Measurements from ENCODE around the gene MYO6. TPM values are rescaled to one million over a fixed set of nuclear protein-coding genes. Genes with fewer than 3 reads are reported as not detected.

The MYO6 gene
- polyA plus RNA-seq, 4 donors = 43.7 to 140 (median 106) TPM

DNA sequence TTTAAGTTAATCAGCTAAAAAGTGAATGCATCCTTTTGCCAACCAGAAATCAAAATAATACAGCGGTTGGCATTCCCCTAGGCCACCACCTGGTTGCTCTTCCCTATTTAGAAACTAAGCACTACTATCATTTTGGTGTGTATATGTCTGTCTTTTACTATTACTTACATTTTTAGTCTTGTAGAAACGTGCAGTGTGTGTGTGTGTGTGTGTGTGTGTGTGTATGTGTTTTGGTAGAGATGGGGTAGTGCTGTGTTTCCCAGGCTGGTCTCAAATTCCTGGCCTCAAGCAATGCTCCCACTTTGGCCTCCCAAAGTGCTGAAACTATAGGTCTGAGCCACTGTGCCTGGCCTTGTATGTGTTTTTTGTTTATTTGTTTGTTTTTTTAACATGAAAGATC, 27.4 kb downstream of the MYO6 start:
- no peak for FAIRE-seq
- Histone ChIP-seq H3K36me3 (ENCODE audit: control insufficient read depth in 3 of 3, insufficient read depth in 2 of 3, low read depth in 1 of 3, low read length in 3 of 3) (peaks cover 0 to 8% (median 0%) of the 10 kb centered on the region in 3 donors), H3K27ac (ENCODE audit: low read depth in 1 of 3, low read length in 2 of 3) (no peak overlapping the region), H3K9me3 (ENCODE audit: control insufficient read depth in 2 of 2, insufficient read depth in 1 of 2, low read depth in 1 of 2, low read length in 1 of 2) (no peaks in the 10 kb centered on the region), H3K4me3 (ENCODE audit: low read depth in 1 of 3, low read length in 3 of 3) (no peak overlapping the region), H3K4me1 (ENCODE audit: control insufficient read depth in 3 of 3, insufficient read depth in 2 of 3, low read depth in 1 of 3, low read length in 2 of 3) (peaks cover 0 to 3% (median 2%) of the 10 kb centered on the region in 3 donors), H3K27me3 (ENCODE audit: control insufficient read depth in 3 of 3, insufficient read depth in 3 of 3, low read length in 3 of 3) (no peaks in the 10 kb centered on the region)
- WGBS, 3 donors = 62 to 78% (median 77%) methylated on average over 2 of the region's 2 CpGs
- DNase-seq = no peak

DNA sequence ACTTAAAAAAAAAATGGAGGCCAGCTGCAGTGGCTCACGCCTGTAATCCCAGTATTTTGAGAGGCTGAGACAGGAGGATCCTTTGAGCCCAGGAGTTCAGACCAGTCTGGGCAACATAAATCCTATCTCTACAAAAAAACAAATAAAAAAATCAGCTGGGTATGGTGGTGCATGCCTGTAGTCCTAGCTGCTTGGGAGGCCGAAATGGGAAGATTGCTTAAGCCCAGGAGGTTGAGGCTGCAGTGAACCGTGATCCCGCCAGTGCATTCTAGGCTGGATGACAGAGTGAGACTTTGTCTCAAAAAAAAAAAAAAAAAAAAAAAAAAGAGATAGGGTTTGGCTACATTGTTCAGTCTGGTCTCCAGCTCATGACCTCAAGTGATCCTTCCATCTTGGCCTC, 29.7 kb downstream of the MYO6 start:
- Histone ChIP-seq H3K27ac (ENCODE audit: low read depth in 1 of 3, low read length in 2 of 3) (no peak overlapping the region), H3K36me3 (ENCODE audit: control insufficient read depth in 3 of 3, insufficient read depth in 2 of 3, low read depth in 1 of 3, low read length in 3 of 3) (peaks cover 0 to 8% (median 0%) of the 10 kb centered on the region in 3 donors), H3K4me3 (ENCODE audit: low read depth in 1 of 3, low read length in 3 of 3) (no peak overlapping the region), H3K4me1 (ENCODE audit: control insufficient read depth in 3 of 3, insufficient read depth in 2 of 3, low read depth in 1 of 3, low read length in 2 of 3) (peaks cover 0 to 3% (median 3%) of the 10 kb centered on the region in 3 donors), H3K27me3 (ENCODE audit: control insufficient read depth in 3 of 3, insufficient read depth in 3 of 3, low read length in 3 of 3) (no peaks in the 10 kb centered on the region), H3K9me3 (ENCODE audit: control insufficient read depth in 2 of 2, insufficient read depth in 1 of 2, low read depth in 1 of 2, low read length in 1 of 2) (no peaks in the 10 kb centered on the region)
- FAIRE-seq (no peak), DNase-seq (no peak)
- 94 to 98% (median 97%) methylated on average over 4 of the region's 4 CpGs for WGBS, 3 donors

DNA sequence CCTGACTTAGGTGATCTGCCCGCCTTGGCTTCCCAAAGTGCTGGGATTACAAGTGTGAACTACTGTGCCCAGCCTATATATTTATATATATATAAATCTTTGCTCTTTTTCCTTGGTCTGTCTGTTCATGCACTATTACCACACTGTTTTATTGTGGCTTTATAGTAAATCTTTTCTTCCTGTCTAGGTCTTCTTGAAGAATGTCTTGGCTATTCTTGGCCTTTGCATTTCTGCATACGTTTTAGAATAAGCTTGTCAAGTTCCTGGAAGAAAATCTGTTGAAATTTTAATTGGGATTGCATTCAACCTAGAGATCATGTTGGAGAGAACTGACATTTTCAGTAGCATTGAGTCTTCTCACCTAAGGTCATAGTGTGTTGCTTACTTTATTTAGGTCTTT, 37.1 kb downstream of the MYO6 start:
- H3K27me3 ChIP-seq (ENCODE audit: control insufficient read depth in 3 of 3, insufficient read depth in 3 of 3, low read length in 3 of 3) = no peaks in the 10 kb centered on the region
- no peak overlapping the region for H3K4me3 ChIP-seq (ENCODE audit: low read depth in 1 of 3, low read length in 3 of 3)
- peaks cover 0 to 3% (median 3%) of the 10 kb centered on the region in 3 donors for H3K4me1 ChIP-seq (ENCODE audit: control insufficient read depth in 3 of 3, insufficient read depth in 2 of 3, low read depth in 1 of 3, low read length in 2 of 3)
- DNase-seq (no peak), FAIRE-seq (no peak)
- H3K9me3 ChIP-seq (ENCODE audit: control insufficient read depth in 2 of 2, insufficient read depth in 1 of 2, low read depth in 1 of 2, low read length in 1 of 2) = no peaks in the 10 kb centered on the region
- H3K36me3 ChIP-seq (ENCODE audit: control insufficient read depth in 3 of 3, insufficient read depth in 2 of 3, low read depth in 1 of 3, low read length in 3 of 3) = peaks cover 0 to 3% (median 0%) of the 10 kb centered on the region in 3 donors
- WGBS, 3 donors = 78 to 86% (median 83%) methylated on average over 2 of the region's 2 CpGs
- no peak overlapping the region for H3K27ac ChIP-seq (ENCODE audit: low read depth in 1 of 3, low read length in 2 of 3)

DNA sequence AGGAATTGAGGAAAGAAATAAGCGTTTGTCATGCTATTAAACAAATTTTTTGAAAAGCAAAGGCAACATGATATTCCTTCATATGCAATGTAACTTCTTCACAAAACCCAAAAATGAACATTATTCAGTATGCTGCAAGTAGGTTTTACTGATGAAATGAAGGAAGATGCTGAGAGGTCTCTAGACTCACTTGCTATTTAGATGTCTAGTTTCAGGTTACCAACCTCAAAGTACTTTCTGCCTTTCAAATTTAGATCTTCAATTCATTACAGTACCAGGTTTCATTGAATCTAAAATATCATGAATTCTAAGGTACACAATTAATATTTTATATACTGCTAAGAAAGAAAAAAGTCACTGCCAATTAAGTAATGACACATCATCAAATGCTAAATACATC, 39.9 kb downstream of the MYO6 start:
- H3K27ac ChIP-seq (ENCODE audit: low read depth in 1 of 3, low read length in 2 of 3) = no peak overlapping the region
- DNase-seq = no peak
- WGBS, 3 donors = 83 to 94% (median 88%) methylated on average over 1 of the region's 1 CpG
- H3K36me3 ChIP-seq (ENCODE audit: control insufficient read depth in 3 of 3, insufficient read depth in 2 of 3, low read depth in 1 of 3, low read length in 3 of 3) = peaks cover 0 to 5% (median 0%) of the 10 kb centered on the region in 3 donors
- no peaks in the 10 kb centered on the region for H3K27me3 ChIP-seq (ENCODE audit: control insufficient read depth in 3 of 3, insufficient read depth in 3 of 3, low read length in 3 of 3)
- H3K4me3 ChIP-seq (ENCODE audit: low read depth in 1 of 3, low read length in 3 of 3) = no peak overlapping the region
- no peaks in the 10 kb centered on the region for H3K4me1 ChIP-seq (ENCODE audit: control insufficient read depth in 3 of 3, insufficient read depth in 2 of 3, low read depth in 1 of 3, low read length in 2 of 3)
- no peaks in the 10 kb centered on the region for H3K9me3 ChIP-seq (ENCODE audit: control insufficient read depth in 2 of 2, insufficient read depth in 1 of 2, low read depth in 1 of 2, low read length in 1 of 2)
- FAIRE-seq = no peak

DNA sequence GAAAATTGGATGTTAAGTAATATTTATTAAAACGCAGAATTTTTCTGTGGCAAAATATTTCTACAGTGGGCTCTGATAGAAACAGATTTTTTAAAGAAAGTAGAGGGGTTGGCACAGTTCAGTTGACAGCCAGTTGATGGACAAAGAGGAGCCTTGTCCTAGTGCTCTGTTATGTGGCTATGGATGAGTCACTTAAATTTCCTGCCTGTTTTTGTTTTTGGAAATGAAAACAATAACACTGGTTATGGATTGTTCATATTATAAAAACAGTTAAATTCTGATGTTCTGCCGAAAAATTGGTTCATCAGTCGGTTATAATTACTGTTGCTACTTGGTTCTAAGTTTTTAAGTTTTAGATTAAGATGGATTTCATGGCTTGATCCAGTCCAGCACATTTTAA, 42.8 kb downstream of the MYO6 start:
- H3K9me3 ChIP-seq (ENCODE audit: control insufficient read depth in 2 of 2, insufficient read depth in 1 of 2, low read depth in 1 of 2, low read length in 1 of 2) = no peaks in the 10 kb centered on the region
- DNase-seq = no peak
- H3K27me3 ChIP-seq (ENCODE audit: control insufficient read depth in 3 of 3, insufficient read depth in 3 of 3, low read length in 3 of 3) = no peaks in the 10 kb centered on the region
- 69 to 91% (median 87%) methylated on average over 3 of the region's 3 CpGs for WGBS, 3 donors
- H3K27ac ChIP-seq (ENCODE audit: low read depth in 1 of 3, low read length in 2 of 3) = no peak overlapping the region
- peaks cover 0 to 6% (median 0%) of the 10 kb centered on the region in 3 donors for H3K36me3 ChIP-seq (ENCODE audit: control insufficient read depth in 3 of 3, insufficient read depth in 2 of 3, low read depth in 1 of 3, low read length in 3 of 3)
- H3K4me1 ChIP-seq (ENCODE audit: control insufficient read depth in 3 of 3, insufficient read depth in 2 of 3, low read depth in 1 of 3, low read length in 2 of 3) = no peaks in the 10 kb centered on the region
- no peak overlapping the region for H3K4me3 ChIP-seq (ENCODE audit: low read depth in 1 of 3, low read length in 3 of 3)
- FAIRE-seq = no peak

DNA sequence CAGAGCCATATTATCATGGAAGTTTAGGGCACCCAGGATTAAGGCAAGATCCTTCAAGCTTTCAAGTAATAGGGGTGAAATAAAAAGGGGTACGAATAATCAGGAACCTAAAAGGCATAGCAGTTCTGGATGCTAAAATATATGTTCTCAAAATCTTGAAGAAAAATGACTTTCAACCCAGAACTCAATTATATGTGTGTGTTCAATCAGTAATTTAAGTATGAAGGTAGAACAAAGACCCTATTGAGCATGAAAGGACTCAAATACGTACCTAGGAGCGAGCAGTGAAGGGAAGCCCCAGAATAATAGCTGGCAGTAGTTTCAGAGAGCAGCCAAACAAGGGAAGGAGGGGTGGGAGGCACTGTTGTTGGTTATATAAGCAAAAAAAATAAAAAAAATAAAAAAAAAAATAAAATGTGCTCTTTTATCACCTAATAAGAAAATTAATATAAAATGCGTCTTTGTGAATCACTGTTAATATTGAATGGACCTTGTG, 45.4 kb downstream of the MYO6 start:
- no peaks in the 10 kb centered on the region for H3K27me3 ChIP-seq (ENCODE audit: control insufficient read depth in 3 of 3, insufficient read depth in 3 of 3, low read length in 3 of 3)
- H3K27ac ChIP-seq (ENCODE audit: low read depth in 1 of 3, low read length in 2 of 3) = no peak overlapping the region
- DNase-seq (no peak), FAIRE-seq (no peak)
- WGBS, 3 donors = 88 to 96% (median 93%) methylated on average over 4 of the region's 4 CpGs
- H3K4me1 ChIP-seq (ENCODE audit: control insufficient read depth in 3 of 3, insufficient read depth in 2 of 3, low read depth in 1 of 3, low read length in 2 of 3) = no peaks in the 10 kb centered on the region
- peaks cover 0 to 6% (median 0%) of the 10 kb centered on the region in 3 donors for H3K36me3 ChIP-seq (ENCODE audit: control insufficient read depth in 3 of 3, insufficient read depth in 2 of 3, low read depth in 1 of 3, low read length in 3 of 3)
- no peak overlapping the region for H3K4me3 ChIP-seq (ENCODE audit: low read depth in 1 of 3, low read length in 3 of 3)
- no peaks in the 10 kb centered on the region for H3K9me3 ChIP-seq (ENCODE audit: control insufficient read depth in 2 of 2, insufficient read depth in 1 of 2, low read depth in 1 of 2, low read length in 1 of 2)

DNA sequence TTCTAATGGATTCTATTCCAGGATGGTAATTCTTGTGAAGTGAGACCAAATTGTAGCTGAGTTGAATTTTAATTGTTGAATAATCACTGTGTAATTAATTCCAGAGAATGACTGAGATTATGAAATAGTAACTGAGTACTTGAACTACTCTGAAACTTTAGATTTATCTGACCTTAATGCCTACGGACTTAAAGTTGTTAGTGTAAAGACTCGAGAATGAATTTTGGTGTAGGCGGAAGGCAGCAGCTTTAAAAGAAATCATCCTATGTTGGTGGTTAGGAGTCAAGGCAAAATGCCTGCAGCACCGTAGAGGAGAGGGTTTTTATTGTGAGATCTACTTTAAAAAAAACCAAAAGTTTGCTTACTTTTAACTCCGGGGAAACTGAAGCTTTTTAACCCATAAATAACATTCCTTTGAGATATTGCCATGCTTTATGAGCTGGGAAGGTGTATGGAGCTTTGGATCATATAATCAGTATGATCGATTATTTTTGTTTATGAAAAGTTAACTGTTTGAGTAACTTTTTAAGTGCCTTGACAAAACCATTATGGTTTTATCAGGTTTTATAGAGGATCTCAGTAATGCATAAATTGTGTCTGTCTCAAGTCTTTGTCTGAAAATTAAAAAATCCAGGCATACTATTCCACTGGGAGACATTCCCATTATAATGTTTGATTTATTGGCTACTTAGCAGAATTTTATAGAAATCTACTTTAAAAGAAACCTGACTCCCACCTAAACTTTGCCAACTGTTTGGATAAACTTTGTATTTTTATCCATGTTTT, 46.1 kb downstream of the MYO6 start:
- no peak overlapping the region for H3K4me3 ChIP-seq (ENCODE audit: low read depth in 1 of 3, low read length in 3 of 3)
- DNase-seq (no peak), FAIRE-seq (no peak)
- no peaks in the 10 kb centered on the region for H3K27me3 ChIP-seq (ENCODE audit: control insufficient read depth in 3 of 3, insufficient read depth in 3 of 3, low read length in 3 of 3)
- no peaks in the 10 kb centered on the region for H3K4me1 ChIP-seq (ENCODE audit: control insufficient read depth in 3 of 3, insufficient read depth in 2 of 3, low read depth in 1 of 3, low read length in 2 of 3)
- H3K27ac ChIP-seq (ENCODE audit: low read depth in 1 of 3, low read length in 2 of 3) = no peak overlapping the region
- H3K36me3 ChIP-seq (ENCODE audit: control insufficient read depth in 3 of 3, insufficient read depth in 2 of 3, low read depth in 1 of 3, low read length in 3 of 3) = peaks cover 0 to 6% (median 0%) of the 10 kb centered on the region in 3 donors
- no peaks in the 10 kb centered on the region for H3K9me3 ChIP-seq (ENCODE audit: control insufficient read depth in 2 of 2, insufficient read depth in 1 of 2, low read depth in 1 of 2, low read length in 1 of 2)
- 48 to 56% (median 54%) methylated on average over 6 of the region's 6 CpGs for WGBS, 3 donors

DNA sequence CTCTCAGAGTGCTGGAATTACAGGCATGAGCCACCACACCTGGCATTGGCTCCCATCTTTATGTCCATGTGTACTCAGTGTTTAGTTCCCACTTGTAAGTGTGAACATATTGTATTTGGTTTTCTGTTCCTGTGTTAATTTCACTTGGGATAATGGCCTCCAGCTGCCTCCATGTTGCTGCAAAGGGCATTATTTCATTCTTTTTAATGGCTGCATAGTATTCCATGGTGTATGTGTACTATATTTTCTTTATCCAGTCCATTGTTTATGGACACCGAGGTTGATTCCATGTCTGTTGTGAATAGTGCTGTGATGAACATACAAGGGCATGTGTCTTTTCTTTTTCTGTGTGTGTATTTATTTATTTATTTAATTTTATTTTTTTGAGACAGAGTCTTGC, 47.7 kb downstream of the MYO6 start:
- Histone ChIP-seq H3K4me1 (ENCODE audit: control insufficient read depth in 3 of 3, insufficient read depth in 2 of 3, low read depth in 1 of 3, low read length in 2 of 3) (no peaks in the 10 kb centered on the region), H3K27me3 (ENCODE audit: control insufficient read depth in 3 of 3, insufficient read depth in 3 of 3, low read length in 3 of 3) (no peaks in the 10 kb centered on the region), H3K4me3 (ENCODE audit: low read depth in 1 of 3, low read length in 3 of 3) (no peak overlapping the region), H3K9me3 (ENCODE audit: control insufficient read depth in 2 of 2, insufficient read depth in 1 of 2, low read depth in 1 of 2, low read length in 1 of 2) (no peaks in the 10 kb centered on the region), H3K27ac (ENCODE audit: low read depth in 1 of 3, low read length in 2 of 3) (no peak overlapping the region), H3K36me3 (ENCODE audit: control insufficient read depth in 3 of 3, insufficient read depth in 2 of 3, low read depth in 1 of 3, low read length in 3 of 3) (peaks cover 0 to 9% (median 0%) of the 10 kb centered on the region in 3 donors)
- FAIRE-seq = no peak
- DNase-seq = no peak
- 96 to 97% (median 96%) methylated on average over 1 of the region's 1 CpG for WGBS, 3 donors
